ENCODE results near the gene POU5F1. TPM values are rescaled to one million over a fixed set of nuclear protein-coding genes. Genes with fewer than 3 reads are reported as not detected.

The POU5F1 gene
- total RNA-seq, 1 experiment from 2014 or later = 1.1 TPM

DNA sequence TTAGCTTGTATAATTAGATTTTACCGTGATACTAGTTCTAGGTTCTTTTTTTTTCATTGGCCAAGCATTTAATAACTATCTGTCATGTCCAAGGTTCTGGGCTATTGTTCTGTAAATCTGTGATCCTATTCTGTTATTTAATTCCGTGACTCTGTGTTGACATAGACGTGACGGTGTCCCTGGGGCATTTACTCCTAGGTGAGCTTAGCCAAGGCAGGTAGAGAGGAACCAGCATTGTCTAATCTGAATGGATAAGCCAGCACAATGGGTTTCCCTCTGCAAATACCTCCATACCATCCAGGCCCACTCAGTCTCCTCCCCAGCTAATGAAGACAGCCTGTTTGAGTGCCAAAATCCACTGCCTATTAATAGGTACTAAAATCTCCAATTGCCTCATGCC is 41.4 kb downstream of the POU5F1 start:
- Histone ChIP-seq H3K27ac (ENCODE audit: low read length) (no peak overlapping the region), H3K36me3 (ENCODE audit: control insufficient read depth, insufficient read depth, low read length) (no peaks in the 10 kb centered on the region), H3K4me1 (ENCODE audit: control insufficient read depth, insufficient read depth, low read length) (peaks cover 7% of the 10 kb centered on the region), H3K9me3 (ENCODE audit: control insufficient read depth, insufficient read depth, low read depth, low read length) (no peaks in the 10 kb centered on the region), H3K27me3 (ENCODE audit: control insufficient read depth, insufficient read depth, low read length) (peaks cover 2% of the 10 kb centered on the region; the same call in 1 of the 2 replicates), H3K4me3 (ENCODE audit: low read depth in 2 of 2, low read length in 2 of 2) (no peak overlapping the region)
- in situ Hi-C loops (cut with HindIII; ENCODE audit: low pct_unique_long_range_greater_than_20kb, low sequenced_read_pairs) (no loop called here), intact Hi-C loops (cut with micrococcal nuclease; ENCODE audit: unreplicated experiment) (no loop called here)
- ATAC-seq (no peak), DNase-seq (ENCODE audit: low read depth, low spot score) (no peak)
- BruUV-seq (replicated peaks) = no TSS peak
- CTCF ChIA-PET = interaction anchor here (0.8 to 0.9 kb wide), 3 partner anchors 12 to 63 kb away, joined by 4 to 5 read pairs (median 4); no protein-coding TSS in a partner anchor
- POLR2A ChIA-PET = interaction anchor here (0.6 kb wide), 1 partner anchor 450 kb away, joined by 10 read pairs; no protein-coding TSS in a partner anchor
- TF ChIP-seq TCF7L2 (IDR thresholded peaks at IDR 0.05; ENCODE audit: low read depth, low read length) (no peak), POLR2AphosphoS5 (IDR thresholded peaks at IDR 0.05; ENCODE audit: low read depth, low read length) (no peak)
- TF ChIP-seq, protein P1, sequence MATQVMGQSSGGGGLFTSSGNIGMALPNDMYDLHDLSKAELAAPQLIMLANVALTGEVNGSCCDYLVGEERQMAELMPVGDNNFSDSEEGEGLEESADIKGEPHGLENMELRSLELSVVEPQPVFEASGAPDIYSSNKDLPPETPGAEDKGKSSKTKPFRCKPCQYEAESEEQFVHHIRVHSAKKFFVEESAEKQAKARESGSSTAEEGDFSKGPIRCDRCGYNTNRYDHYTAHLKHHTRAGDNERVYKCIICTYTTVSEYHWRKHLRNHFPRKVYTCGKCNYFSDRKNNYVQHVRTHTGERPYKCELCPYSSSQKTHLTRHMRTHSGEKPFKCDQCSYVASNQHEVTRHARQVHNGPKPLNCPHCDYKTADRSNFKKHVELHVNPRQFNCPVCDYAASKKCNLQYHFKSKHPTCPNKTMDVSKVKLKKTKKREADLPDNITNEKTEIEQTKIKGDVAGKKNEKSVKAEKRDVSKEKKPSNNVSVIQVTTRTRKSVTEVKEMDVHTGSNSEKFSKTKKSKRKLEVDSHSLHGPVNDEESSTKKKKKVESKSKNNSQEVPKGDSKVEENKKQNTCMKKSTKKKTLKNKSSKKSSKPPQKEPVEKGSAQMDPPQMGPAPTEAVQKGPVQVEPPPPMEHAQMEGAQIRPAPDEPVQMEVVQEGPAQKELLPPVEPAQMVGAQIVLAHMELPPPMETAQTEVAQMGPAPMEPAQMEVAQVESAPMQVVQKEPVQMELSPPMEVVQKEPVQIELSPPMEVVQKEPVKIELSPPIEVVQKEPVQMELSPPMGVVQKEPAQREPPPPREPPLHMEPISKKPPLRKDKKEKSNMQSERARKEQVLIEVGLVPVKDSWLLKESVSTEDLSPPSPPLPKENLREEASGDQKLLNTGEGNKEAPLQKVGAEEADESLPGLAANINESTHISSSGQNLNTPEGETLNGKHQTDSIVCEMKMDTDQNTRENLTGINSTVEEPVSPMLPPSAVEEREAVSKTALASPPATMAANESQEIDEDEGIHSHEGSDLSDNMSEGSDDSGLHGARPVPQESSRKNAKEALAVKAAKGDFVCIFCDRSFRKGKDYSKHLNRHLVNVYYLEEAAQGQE (IDR thresholded peaks at IDR 0.05; ENCODE audit: insufficient read depth in 1 of 2, low read depth in 2 of 2, low read length in 1 of 2) = no peak

DNA sequence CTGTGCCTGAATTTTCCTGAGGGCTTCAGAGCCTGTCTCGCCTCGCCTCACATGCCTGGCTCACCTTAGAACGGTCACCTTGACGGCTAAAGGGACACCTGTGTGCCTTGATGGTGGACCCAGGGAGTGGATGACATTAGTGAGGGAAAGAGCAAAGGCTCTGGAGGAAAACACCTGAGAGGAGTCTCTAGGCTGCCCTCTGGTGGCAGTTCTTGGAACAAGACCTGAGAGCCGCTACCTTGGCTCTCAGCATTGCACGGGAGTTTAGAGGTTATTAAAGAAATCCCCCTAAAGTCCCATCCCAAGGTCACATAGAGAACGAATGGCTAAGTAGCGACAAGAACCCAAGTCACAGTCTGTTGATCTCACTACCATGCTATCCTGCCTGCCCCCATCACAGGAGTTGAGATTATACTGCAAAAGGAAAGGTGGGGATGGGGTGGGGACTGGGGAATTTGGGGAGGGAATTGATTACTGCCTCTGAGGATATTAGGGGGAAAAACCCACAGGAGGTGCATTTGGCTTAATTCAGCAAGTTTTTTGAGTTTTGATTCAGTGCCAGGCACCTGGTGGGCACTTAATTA is 42.3 kb downstream of the POU5F1 start:
- Histone ChIP-seq H3K9me3 (ENCODE audit: control insufficient read depth, insufficient read depth, low read depth, low read length) (no peaks in the 10 kb centered on the region), H3K27ac (ENCODE audit: low read length) (no peak overlapping the region), H3K4me1 (ENCODE audit: control insufficient read depth, insufficient read depth, low read length) (peaks cover 9% of the 10 kb centered on the region), H3K4me3 (ENCODE audit: low read depth in 2 of 2, low read length in 2 of 2) (no peak overlapping the region), H3K36me3 (ENCODE audit: control insufficient read depth, insufficient read depth, low read length) (no peaks in the 10 kb centered on the region), H3K27me3 (ENCODE audit: control insufficient read depth, insufficient read depth, low read length) (peaks cover 2% of the 10 kb centered on the region; the same call in 1 of the 2 replicates)
- POLR2A ChIA-PET = no interaction called here
- peak; percentile 65; the same call in 1 of the 2 replicates for ATAC-seq
- intact Hi-C loops (cut with micrococcal nuclease; ENCODE audit: unreplicated experiment) (no loop called here), in situ Hi-C loops (cut with HindIII; ENCODE audit: low pct_unique_long_range_greater_than_20kb, low sequenced_read_pairs) (no loop called here)
- DNase-seq (ENCODE audit: low read depth, low spot score) = no peak
- CTCF ChIA-PET = interaction anchor here (0.8 to 0.9 kb wide), 2 partner anchors 11 to 64 kb away, joined by 4 to 5 read pairs; no protein-coding TSS in a partner anchor
- no TSS peak for BruUV-seq (replicated peaks)
- TF ChIP-seq, protein P2, sequence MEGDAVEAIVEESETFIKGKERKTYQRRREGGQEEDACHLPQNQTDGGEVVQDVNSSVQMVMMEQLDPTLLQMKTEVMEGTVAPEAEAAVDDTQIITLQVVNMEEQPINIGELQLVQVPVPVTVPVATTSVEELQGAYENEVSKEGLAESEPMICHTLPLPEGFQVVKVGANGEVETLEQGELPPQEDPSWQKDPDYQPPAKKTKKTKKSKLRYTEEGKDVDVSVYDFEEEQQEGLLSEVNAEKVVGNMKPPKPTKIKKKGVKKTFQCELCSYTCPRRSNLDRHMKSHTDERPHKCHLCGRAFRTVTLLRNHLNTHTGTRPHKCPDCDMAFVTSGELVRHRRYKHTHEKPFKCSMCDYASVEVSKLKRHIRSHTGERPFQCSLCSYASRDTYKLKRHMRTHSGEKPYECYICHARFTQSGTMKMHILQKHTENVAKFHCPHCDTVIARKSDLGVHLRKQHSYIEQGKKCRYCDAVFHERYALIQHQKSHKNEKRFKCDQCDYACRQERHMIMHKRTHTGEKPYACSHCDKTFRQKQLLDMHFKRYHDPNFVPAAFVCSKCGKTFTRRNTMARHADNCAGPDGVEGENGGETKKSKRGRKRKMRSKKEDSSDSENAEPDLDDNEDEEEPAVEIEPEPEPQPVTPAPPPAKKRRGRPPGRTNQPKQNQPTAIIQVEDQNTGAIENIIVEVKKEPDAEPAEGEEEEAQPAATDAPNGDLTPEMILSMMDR (IDR thresholded peaks at IDR 0.05) = peak; percentile 95
- TF ChIP-seq SIN3A (IDR thresholded peaks at IDR 0.05; ENCODE audit: borderline replicate concordance, insufficient read depth, low read depth, low read length) = no peak

Measured in Panc1 (cell line).